ENCODE measurements around the gene CDK2AP2.

GRCh38 chr11:67472882-67473281 is 35.1 kb downstream of the CDK2AP2 start:
- TF ChIP-seq CTCF (IDR thresholded peaks at IDR 0.05) (no peak), POLR2A (IDR thresholded peaks at IDR 0.05) (no peak)

All from esophagus squamous epithelium (tissue), 4 donors.